H54 (cell line): ENCODE results near the gene FAM20A.
"Not testable (repeated sequence)": the region's sequence is repeated elsewhere in the genome, so short reads cannot be mapped to it uniquely, and the experiment has no call there.

Source experiments
- DNase-seq: peaks from one replicate; pipeline ENCODE4 v3.0.0; 2011; ENCODE audit warnings: low spot score, mixed read lengths; ENCODE audit not compliant: insufficient read length
- FAIRE-seq: peaks from 3 replicates; lab custom pipeline; 2011; peaks lifted over from hg19 to GRCh38; lab: Jason Lieb, UNC
- POLR2A ChIP-seq: IDR thresholded peaks from 2 replicates; pipeline ENCODE4 v1.6.1; 2011; ENCODE audit warnings: low read depth, mild to moderate bottlenecking, low read length

The FAM20A gene

GRCh38 chr17:68507576-68507975 is 93.6 kb downstream of the FAM20A start:
- FAIRE-seq (no peak), DNase-seq (no peak)
- TF ChIP-seq POLR2A = no peak

GRCh38 chr17:68505951-68506350 is 95.2 kb downstream of the FAM20A start:
- no peak for FAIRE-seq
- TF ChIP-seq POLR2A = no peak
- no peak for DNase-seq

- no peak for TF ChIP-seq POLR2A
- no peak for DNase-seq
- FAIRE-seq = no peak
Observed at GRCh38 chr17:68501074-68501473, 100.1 kb downstream of the FAM20A start.

GRCh38 chr17:68499587-68499986 is 101.6 kb downstream of the FAM20A start:
- no peak for DNase-seq
- TF ChIP-seq POLR2A = no peak
- FAIRE-seq = no peak

- TF ChIP-seq POLR2A = no peak
- DNase-seq (no peak), FAIRE-seq (no peak)
Observed at GRCh38 chr17:68498479-68499326, 102.5 kb downstream of the FAM20A start.

DNA sequence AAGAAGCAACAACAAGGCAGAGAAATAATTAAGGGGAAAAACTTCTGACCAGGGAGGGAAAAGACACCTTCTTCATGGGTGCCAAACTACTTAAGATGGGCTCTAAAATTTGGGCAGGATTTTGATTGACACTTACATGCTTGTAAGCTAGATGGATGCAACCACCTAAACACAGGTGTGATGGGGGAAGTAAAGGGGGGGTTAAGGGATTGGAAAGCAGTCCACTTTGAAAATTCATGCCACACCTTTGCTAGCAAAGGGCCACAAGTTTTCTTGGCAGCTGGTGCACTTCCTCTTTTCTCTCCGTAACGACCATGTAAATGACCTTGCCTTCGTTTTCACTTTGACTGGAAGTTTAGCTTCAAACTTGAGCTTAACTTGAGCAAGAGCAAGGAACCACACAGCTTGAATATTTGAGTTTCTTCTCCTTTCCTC is 103.3 kb downstream of the FAM20A start:
- no peak for FAIRE-seq
- DNase-seq = no peak
- TF ChIP-seq POLR2A = no peak

GRCh38 chr17:68495081-68495480 is 106.1 kb downstream of the FAM20A start:
- no peak for DNase-seq
- TF ChIP-seq POLR2A = no peak
- no peak for FAIRE-seq

- not testable (repeated sequence) for FAIRE-seq, DNase-seq
Observed at GRCh38 chr17:68492394-68493054, 108.6 kb downstream of the FAM20A start.

GRCh38 chr17:68491381-68492231 is 109.6 kb downstream of the FAM20A start:
- DNase-seq = no peak
- no peak for FAIRE-seq
- no peak for TF ChIP-seq POLR2A

GRCh38 chr17:68489919-68490318 is 111.2 kb downstream of the FAM20A start:
- no peak for DNase-seq
- TF ChIP-seq POLR2A = no peak
- FAIRE-seq = no peak
